Effector memory CD8-positive, alpha-beta T cell (primary cell): ENCODE results near the gene MEPCE.
"Not testable (repeated sequence)": the region's sequence is repeated elsewhere in the genome, so short reads cannot be mapped to it uniquely, and the experiment has no call there.

Experiments
- ATAC-seq: fragments of 150-1000 bp; cut with Tn5 transposase; replicated peaks from 2 replicates; pipeline ENCODE4 v1.10.0; 2021; ENCODE audit warnings: mild to moderate bottlenecking, moderate library complexity
- DNase-seq, 3 experiments: peaks; one replicate each; pipeline ENCODE4 v3.0.0; 2021
- H3K27ac Mint-ChIP-seq, 2 donors: one replicate each; pipeline ENCODE4 v1.8.0; 2022; ENCODE audit warnings: mild to moderate bottlenecking in 2 of 2, mixed read lengths in 2 of 2, moderate library complexity in 2 of 2
- H3K27me3 Mint-ChIP-seq, 2 donors: one replicate each; pipeline ENCODE4 v1.8.0; 2022; ENCODE audit warnings: mixed read lengths in 2 of 2
- H3K36me3 Mint-ChIP-seq: one replicate; pipeline ENCODE4 v1.8.0; 2022; ENCODE audit warnings: mild to moderate bottlenecking, moderate library complexity, mixed read lengths; ENCODE audit not compliant: insufficient read depth
- H3K4me1 Mint-ChIP-seq, 2 donors: one replicate each; pipeline ENCODE4 v1.8.0; 2022; ENCODE audit warnings: low read depth in 2 of 2, mixed read lengths in 2 of 2
- H3K4me3 Mint-ChIP-seq, 2 donors: one replicate each; pipeline ENCODE4 v1.8.0; 2022; ENCODE audit warnings: mild to moderate bottlenecking in 2 of 2, mixed read lengths in 2 of 2, moderate library complexity in 2 of 2
- H3K9me3 Mint-ChIP-seq, 2 donors: one replicate each; pipeline ENCODE4 v1.8.0; 2022; ENCODE audit warnings: mixed read lengths in 2 of 2
- total RNA-seq, 9 experiments: gene quantifications; one replicate each; lab custom pipeline; 2026; lab: John Stamatoyannopoulos, UW

The MEPCE gene, protein sequence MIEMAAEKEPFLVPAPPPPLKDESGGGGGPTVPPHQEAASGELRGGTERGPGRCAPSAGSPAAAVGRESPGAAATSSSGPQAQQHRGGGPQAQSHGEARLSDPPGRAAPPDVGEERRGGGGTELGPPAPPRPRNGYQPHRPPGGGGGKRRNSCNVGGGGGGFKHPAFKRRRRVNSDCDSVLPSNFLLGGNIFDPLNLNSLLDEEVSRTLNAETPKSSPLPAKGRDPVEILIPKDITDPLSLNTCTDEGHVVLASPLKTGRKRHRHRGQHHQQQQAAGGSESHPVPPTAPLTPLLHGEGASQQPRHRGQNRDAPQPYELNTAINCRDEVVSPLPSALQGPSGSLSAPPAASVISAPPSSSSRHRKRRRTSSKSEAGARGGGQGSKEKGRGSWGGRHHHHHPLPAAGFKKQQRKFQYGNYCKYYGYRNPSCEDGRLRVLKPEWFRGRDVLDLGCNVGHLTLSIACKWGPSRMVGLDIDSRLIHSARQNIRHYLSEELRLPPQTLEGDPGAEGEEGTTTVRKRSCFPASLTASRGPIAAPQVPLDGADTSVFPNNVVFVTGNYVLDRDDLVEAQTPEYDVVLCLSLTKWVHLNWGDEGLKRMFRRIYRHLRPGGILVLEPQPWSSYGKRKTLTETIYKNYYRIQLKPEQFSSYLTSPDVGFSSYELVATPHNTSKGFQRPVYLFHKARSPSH
- 13.5 to 45.8 (median 20.9) reads per million in 9 experiments for total RNA-seq

DNA sequence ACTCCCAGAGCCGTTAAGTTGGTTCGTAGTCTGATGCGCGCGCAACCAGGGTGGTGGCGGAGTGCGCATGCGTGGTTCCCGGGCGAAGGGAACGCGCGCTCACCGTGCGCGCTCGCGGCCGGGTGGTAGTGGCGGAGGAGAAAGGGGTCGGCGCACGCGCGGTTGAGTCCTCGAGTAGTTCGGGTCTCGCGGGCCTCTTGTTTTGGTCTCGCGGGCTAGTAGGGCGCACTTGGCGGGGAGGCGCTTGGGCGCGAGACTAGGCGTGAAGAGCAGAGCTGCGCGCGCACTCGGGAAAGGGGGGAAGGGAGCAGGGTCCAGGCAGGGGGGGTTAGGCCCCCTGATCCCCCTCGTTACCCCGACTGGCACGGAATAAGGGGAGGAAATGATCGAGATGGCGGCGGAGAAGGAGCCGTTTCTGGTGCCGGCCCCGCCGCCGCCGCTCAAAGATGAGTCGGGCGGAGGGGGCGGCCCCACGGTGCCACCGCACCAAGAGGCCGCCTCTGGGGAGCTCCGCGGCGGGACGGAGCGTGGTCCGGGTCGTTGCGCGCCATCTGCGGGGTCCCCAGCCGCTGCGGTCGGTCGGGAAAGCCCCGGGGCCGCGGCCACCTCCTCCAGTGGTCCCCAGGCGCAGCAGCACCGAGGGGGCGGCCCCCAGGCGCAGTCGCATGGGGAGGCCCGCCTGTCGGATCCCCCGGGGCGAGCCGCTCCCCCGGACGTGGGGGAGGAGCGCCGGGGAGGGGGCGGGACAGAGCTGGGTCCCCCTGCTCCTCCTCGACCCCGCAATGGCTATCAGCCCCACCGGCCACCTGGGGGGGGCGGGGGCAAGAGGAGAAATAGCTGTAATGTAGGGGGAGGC is at the start of gene MEPCE:
Gene MEPCE (plus strand): TSS at position 195 of the 856 bp plus-strand sequence. CDS start 188 bp downstream, at position 383.
- peaks cover 0 to 8% of the 10 kb centered on the region in 2 donors for H3K27me3 Mint-ChIP-seq
- ATAC-seq (peak; percentile 43), DNase-seq (peak; percentile 94 to 96 (median 95))
- peak within 1 kb of the TSS; percentile 97 to 100 for H3K4me3 Mint-ChIP-seq
- peaks cover 74% of the 10 kb centered on the region for H3K36me3 Mint-ChIP-seq
- H3K27ac Mint-ChIP-seq = peak within 1 kb of the TSS; percentile 100
- H3K4me1 Mint-ChIP-seq = peaks cover 52% of the 10 kb centered on the region in 2 donors
- no peaks in the 10 kb centered on the region for H3K9me3 Mint-ChIP-seq

- ATAC-seq (no peak), DNase-seq (no peak)
- Mint-ChIP-seq H3K36me3 (peaks cover 9% of the 10 kb centered on the region), H3K9me3 (no peaks in the 10 kb centered on the region), H3K27me3 (no peaks in the 10 kb centered on the region), H3K4me1 (peaks cover 0 to under 1% of the 10 kb centered on the region in 2 donors), H3K27ac (no peak overlapping the region), H3K4me3 (no peak overlapping the region)
These were observed 49.4 kb upstream of the MEPCE start for GRCh38 chr7:100380196-100380595.

- H3K9me3 Mint-ChIP-seq, H3K27ac Mint-ChIP-seq, H3K27me3 Mint-ChIP-seq, H3K4me3 Mint-ChIP-seq, ATAC-seq, DNase-seq, H3K36me3 Mint-ChIP-seq, H3K4me1 Mint-ChIP-seq: not testable (repeated sequence)
These were observed 47.9 kb upstream of the MEPCE start for GRCh38 chr7:100381531-100382233.

DNA sequence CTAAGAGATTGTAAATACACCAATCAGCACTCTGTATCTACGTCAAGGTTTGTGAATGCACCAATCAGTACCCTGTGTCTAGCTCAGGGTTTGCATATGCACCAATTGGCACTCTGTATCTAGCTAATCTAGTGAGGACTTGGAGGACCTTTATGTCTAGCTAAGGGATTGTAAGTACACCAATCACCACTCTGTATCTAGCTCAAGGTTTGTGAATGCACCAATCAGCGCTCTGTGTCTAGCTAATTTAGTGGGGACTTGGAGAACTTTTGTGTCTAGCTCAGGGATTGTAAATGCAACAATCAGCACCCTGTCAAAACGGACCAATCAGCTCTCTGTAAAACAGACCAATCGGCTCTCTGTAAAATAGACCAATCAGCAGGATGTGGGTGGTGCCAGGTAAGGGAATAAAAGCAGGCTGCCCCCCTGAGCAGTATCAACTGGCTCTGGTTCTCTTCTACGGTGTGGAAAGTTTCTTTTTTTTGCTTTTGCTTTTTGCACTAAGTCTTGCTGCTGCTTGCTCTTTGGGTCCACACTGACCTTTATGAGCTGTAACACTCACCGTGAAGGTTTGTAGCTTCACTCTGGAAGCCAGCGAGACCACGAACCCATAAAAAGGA is 47.3 kb upstream of the MEPCE start:
- not testable (repeated sequence) for H3K4me1 Mint-ChIP-seq, H3K4me3 Mint-ChIP-seq, H3K27ac Mint-ChIP-seq, H3K27me3 Mint-ChIP-seq, H3K36me3 Mint-ChIP-seq, ATAC-seq, DNase-seq, H3K9me3 Mint-ChIP-seq

- no peaks in the 10 kb centered on the region for H3K36me3 Mint-ChIP-seq
- no peak for DNase-seq
- H3K9me3 Mint-ChIP-seq = no peaks in the 10 kb centered on the region
- peaks cover 2 to 7% of the 10 kb centered on the region in 2 donors for H3K27me3 Mint-ChIP-seq
- no peak for ATAC-seq
- no peak overlapping the region for H3K27ac Mint-ChIP-seq
- H3K4me1 Mint-ChIP-seq = no peaks in the 10 kb centered on the region
- no peak overlapping the region for H3K4me3 Mint-ChIP-seq
These were observed 44.9 kb upstream of the MEPCE start for GRCh38 chr7:100384628-100385294.

- DNase-seq = no peak
- Mint-ChIP-seq H3K36me3 (no peaks in the 10 kb centered on the region), H3K27ac (no peak overlapping the region), H3K4me3 (no peak overlapping the region), H3K9me3 (no peaks in the 10 kb centered on the region), H3K27me3 (peaks cover 10 to 15% of the 10 kb centered on the region in 2 donors), H3K4me1 (no peaks in the 10 kb centered on the region)
- no peak for ATAC-seq
These were observed 42.7 kb upstream of the MEPCE start for GRCh38 chr7:100386940-100387339.

- Mint-ChIP-seq H3K4me1 (no peaks in the 10 kb centered on the region), H3K36me3 (no peaks in the 10 kb centered on the region), H3K9me3 (no peaks in the 10 kb centered on the region), H3K27ac (no peak overlapping the region), H3K4me3 (no peak overlapping the region), H3K27me3 (peaks cover 10 to 15% of the 10 kb centered on the region in 2 donors)
- DNase-seq (no peak), ATAC-seq (no peak)
These were observed 41.9 kb upstream of the MEPCE start for GRCh38 chr7:100387695-100388094.

- H3K27ac Mint-ChIP-seq = no peak overlapping the region
- peaks cover 3% of the 10 kb centered on the region for H3K36me3 Mint-ChIP-seq
These were observed 40.1 kb upstream of the MEPCE start for GRCh38 chr7:100389437-100390088.

DNA sequence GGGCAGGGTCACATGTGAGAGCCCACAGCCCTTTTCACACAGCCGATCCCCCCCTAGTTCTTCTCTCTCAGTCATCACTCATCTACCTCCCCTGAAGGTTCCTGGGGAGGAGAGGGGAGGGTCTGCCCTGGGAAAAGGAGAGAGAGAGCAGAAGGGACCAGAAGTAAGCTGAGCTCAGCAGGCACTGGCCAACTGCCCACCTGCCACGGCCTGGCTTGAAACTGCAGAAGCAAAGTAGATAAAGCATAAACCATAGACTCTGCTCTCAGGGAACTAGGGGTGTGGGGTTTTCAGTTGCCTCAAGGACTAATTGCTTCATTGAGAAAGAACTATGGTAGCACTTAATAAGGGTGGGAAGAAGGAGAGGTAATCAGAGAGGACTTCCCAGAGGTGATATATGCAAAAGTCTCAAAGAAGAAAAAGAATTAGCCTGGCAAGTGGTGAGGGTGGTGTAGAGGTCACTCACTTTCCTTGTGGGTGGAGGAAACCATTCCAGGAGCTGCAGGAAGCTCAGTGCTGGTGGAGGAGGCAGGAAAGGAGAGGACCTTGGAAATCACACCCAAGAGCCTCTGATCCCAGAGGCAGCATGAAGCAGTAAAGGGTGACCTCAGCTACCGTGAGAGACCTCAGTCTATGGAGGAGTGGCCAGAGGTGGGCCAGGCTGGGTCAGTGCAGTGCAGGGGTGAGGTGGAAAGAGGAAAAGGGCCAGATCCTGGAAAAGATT is 39.2 kb upstream of the MEPCE start:
- Mint-ChIP-seq H3K4me1 (no peaks in the 10 kb centered on the region), H3K27ac (no peak overlapping the region), H3K27me3 (peaks cover 10 to 15% of the 10 kb centered on the region in 2 donors), H3K9me3 (no peaks in the 10 kb centered on the region), H3K36me3 (peaks cover 5% of the 10 kb centered on the region), H3K4me3 (no peak overlapping the region)
- no peak for DNase-seq
- ATAC-seq = no peak

More at GRCh38 chr7:100389437-100390088, 40.1 kb upstream of the MEPCE start:
- Mint-ChIP-seq H3K9me3 (no peaks in the 10 kb centered on the region), H3K27me3 (peaks cover 10 to 15% of the 10 kb centered on the region in 2 donors), H3K4me3 (no peak overlapping the region), H3K4me1 (no peaks in the 10 kb centered on the region)
- DNase-seq (no peak), ATAC-seq (no peak)

DNA sequence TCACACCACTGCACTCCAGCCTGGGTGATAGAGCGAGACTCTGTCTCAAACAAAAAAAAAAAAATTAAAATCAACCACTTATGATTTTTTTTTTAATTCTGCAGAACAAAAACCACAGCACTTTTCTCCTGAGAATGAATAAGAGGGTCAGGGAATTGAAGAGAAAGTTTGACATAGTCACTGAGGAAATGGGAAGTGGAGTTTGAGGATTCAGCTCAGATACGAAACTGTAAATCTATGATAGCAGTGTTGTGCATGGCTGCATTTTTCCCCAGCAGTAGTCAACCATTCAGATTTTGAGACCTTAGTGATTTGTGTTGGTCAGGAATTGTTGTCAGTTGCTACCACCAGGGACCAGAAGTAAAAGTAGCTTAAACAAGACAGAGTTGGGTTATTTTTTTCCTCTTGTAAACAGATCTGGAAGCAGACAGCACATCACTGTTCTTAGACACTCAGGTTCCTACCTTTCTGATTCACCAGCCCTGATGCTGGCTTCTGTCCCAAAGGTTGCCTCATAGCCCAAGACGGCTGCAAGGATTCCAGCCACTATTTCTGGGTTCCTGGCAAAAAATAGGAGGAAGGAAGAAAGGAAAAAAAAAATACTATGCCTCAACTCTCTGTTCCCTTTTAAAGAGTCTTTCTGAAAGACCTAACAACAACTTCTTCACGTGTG is 36.3 kb upstream of the MEPCE start:
- no peak overlapping the region for H3K27ac Mint-ChIP-seq

DNA sequence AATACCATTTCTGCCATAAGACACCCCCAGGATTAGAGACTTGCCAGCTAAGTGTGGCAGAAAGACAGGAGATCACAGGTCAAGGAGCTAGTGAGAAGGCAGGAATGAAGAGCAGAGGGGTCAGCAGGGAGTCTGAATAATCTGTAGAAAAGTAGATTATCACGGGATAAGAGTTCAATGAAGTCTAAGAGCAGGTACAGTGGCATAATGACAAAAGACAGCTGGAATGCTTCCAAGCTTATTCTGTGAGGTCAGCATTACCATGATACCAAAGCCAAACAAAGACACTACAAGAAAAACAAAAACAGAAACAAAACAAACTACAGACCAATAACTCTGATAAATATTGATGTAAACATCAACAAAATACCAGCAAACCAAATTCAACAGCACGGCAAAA is 35.6 kb upstream of the MEPCE start:
- Mint-ChIP-seq H3K27ac (no peak overlapping the region), H3K4me1 (peaks cover 16 to 22% of the 10 kb centered on the region in 2 donors), H3K4me3 (no peak overlapping the region), H3K36me3 (peaks cover 11% of the 10 kb centered on the region), H3K27me3 (peaks cover 10 to 15% of the 10 kb centered on the region in 2 donors), H3K9me3 (no peaks in the 10 kb centered on the region)
- no peak for DNase-seq
- no peak for ATAC-seq

More for the DNA sequence above, 36.3 kb upstream of the MEPCE start:
- DNase-seq (no peak), ATAC-seq (no peak)
- peaks cover 11% of the 10 kb centered on the region for H3K36me3 Mint-ChIP-seq
- H3K4me1 Mint-ChIP-seq = peaks cover 13 to 19% of the 10 kb centered on the region in 2 donors
- H3K4me3 Mint-ChIP-seq = no peak overlapping the region
- peaks cover 10 to 15% of the 10 kb centered on the region in 2 donors for H3K27me3 Mint-ChIP-seq
- H3K9me3 Mint-ChIP-seq = no peaks in the 10 kb centered on the region
